GM11168 (cell line): ENCODE data around the gene HEY2.

ENCODE experiments used
- in situ Hi-C: fragments of 300-500 bp; cut with MboI; formaldehyde crosslinking; loops from one replicate; pipeline ENCODE4 v1.12.0; 2022; ENCODE audit warnings: low sequenced_read_pairs; ENCODE audit not compliant: unreplicated experiment

HEY2 gene

GRCh38 chr6:125742464-125743120 is 6.8 kb upstream of the HEY2 start:
- in situ Hi-C loops, result no loop called here

GRCh38 chr6:125743604-125744003 is 5.8 kb upstream of the HEY2 start:
- in situ Hi-C loops, result no loop called here

- in situ Hi-C loops, result no loop called here
These were observed 4.0 kb upstream of the HEY2 start for GRCh38 chr6:125745281-125746018.

- in situ Hi-C loops, result no loop called here
These were observed 3.4 kb upstream of the HEY2 start for GRCh38 chr6:125746019-125746414.

- in situ Hi-C loops, result no loop called here
These were observed 2.5 kb upstream of the HEY2 start for GRCh38 chr6:125746731-125747588.

GRCh38 chr6:125747589-125748405 is 1.6 kb upstream of the HEY2 start:
- in situ Hi-C loops, result no loop called here

GRCh38 chr6:125748406-125749172 is 843 bp upstream of the HEY2 start:
- in situ Hi-C loops, result no loop called here

- in situ Hi-C loops, result loop anchor here (5.0 to 25.0 kb wide), 2 partner anchors 238 to 443 kb away; no protein-coding TSS in a partner anchor
These were observed 646 bp downstream of the HEY2 start for GRCh38 chr6:125749865-125750691.

- in situ Hi-C loops, result loop anchor here (5.0 to 25.0 kb wide), 2 partner anchors 239 to 444 kb away; no protein-coding TSS in a partner anchor
These were observed 1.4 kb downstream of the HEY2 start for GRCh38 chr6:125750692-125751333.

GRCh38 chr6:125751334-125751916 is 2.0 kb downstream of the HEY2 start:
- in situ Hi-C loops, result loop anchor here (5.0 to 25.0 kb wide), 2 partner anchors 239 to 444 kb away; no protein-coding TSS in a partner anchor

- in situ Hi-C loops, result loop anchor here (5.0 to 25.0 kb wide), 2 partner anchors 240 to 445 kb away; no protein-coding TSS in a partner anchor
These were observed 3.3 kb downstream of the HEY2 start for GRCh38 chr6:125752773-125753172.

GRCh38 chr6:125753218-125753936 is 3.9 kb downstream of the HEY2 start:
- in situ Hi-C loops, result loop anchor here (5.0 to 25.0 kb wide), 2 partner anchors 241 to 446 kb away; no protein-coding TSS in a partner anchor

GRCh38 chr6:125753937-125754259 is 4.5 kb downstream of the HEY2 start:
- in situ Hi-C loops, result loop anchor here (5.0 to 25.0 kb wide), 2 partner anchors 242 to 447 kb away; no protein-coding TSS in a partner anchor

GRCh38 chr6:125754566-125754965 is 5.1 kb downstream of the HEY2 start:
- in situ Hi-C loops, result loop anchor here (5.0 to 25.0 kb wide), 2 partner anchors 242 to 447 kb away; no protein-coding TSS in a partner anchor

- in situ Hi-C loops, result loop anchor here (25.0 kb wide), 1 partner anchor 247 kb away; no protein-coding TSS in a partner anchor
These were observed 9.9 kb downstream of the HEY2 start for GRCh38 chr6:125759184-125759902.

- in situ Hi-C loops, result loop anchor here (25.0 kb wide), 1 partner anchor 248 kb away; no protein-coding TSS in a partner anchor
These were observed 10.6 kb downstream of the HEY2 start for GRCh38 chr6:125759959-125760457.
